GM23338 (cell line): ENCODE data around the gene NUBPL.

Source experiments
- CREB1 ChIP-seq: fragments of 250-450 bp; sonication (Bioruptor Pico); IDR thresholded peaks from 2 replicates; pipeline ENCODE4 v1.5.0; 2020; ENCODE audit warnings: low read depth, mild to moderate bottlenecking, moderate library complexity
- EZH2 ChIP-seq: fragments of 200-600 bp; sonication (generic); IDR thresholded peaks from one replicate; pipeline ENCODE4 v1.8.0; 2017; ENCODE audit warnings: antibody characterized with exemption, mild to moderate bottlenecking, low read depth; ENCODE audit not compliant: unreplicated experiment
- EZH2phosphoT487 ChIP-seq: fragments of 200-600 bp; sonication (generic); IDR thresholded peaks from one replicate; pipeline ENCODE4 v1.8.1; 2018; ENCODE audit warnings: antibody characterized with exemption; ENCODE audit not compliant: unreplicated experiment
- JUNB ChIP-seq: IDR thresholded peaks from one replicate; pipeline ENCODE4 v1.6.1; 2016; ENCODE audit warnings: antibody characterized with exemption; ENCODE audit not compliant: unreplicated experiment
- NANOG ChIP-seq: IDR thresholded peaks from 2 replicates; pipeline ENCODE4 v1.6.1; 2016; ENCODE audit warnings: antibody characterized with exemption, borderline replicate concordance
- POLR2AphosphoS5 ChIP-seq: IDR thresholded peaks from 2 replicates; pipeline ENCODE4 v1.6.1; 2016; ENCODE audit warnings: antibody characterized with exemption, low read depth
- STAT1 ChIP-seq: IDR thresholded peaks from one replicate; pipeline ENCODE4 v1.6.1; 2016; ENCODE audit warnings: antibody characterized with exemption; ENCODE audit not compliant: unreplicated experiment
- ZNF114 ChIP-seq: fragments of 250-450 bp; sonication (Bioruptor Pico); IDR thresholded peaks from 2 replicates; pipeline ENCODE4 v1.5.0; 2020; ENCODE audit warnings: mild to moderate bottlenecking, moderate library complexity
- ZNF331 ChIP-seq: fragments of 250-450 bp; sonication (Bioruptor Pico); IDR thresholded peaks from 2 replicates; pipeline ENCODE4 v1.5.0; 2020; ENCODE audit warnings: low read depth, mild to moderate bottlenecking, moderate library complexity
- TF ChIP-seq, protein P1 (sequence below), 2 experiments: fragments of 200-600 bp in 1 of 2; sonication (generic) in 1 of 2; conservative IDR thresholded peaks; 2 replicates each; pipeline versions ENCODE4 v1.5.1 to v1.6.1; 2016 to 2017; ENCODE audit warnings: antibody characterized with exemption in 2 of 2, low read depth in 2 of 2, mild to moderate bottlenecking in 2 of 2, moderate library complexity in 1 of 2
- TF ChIP-seq, protein P2 (sequence below): IDR thresholded peaks from one replicate; pipeline ENCODE4 v1.6.1; 2018; ENCODE audit warnings: antibody characterized with exemption; ENCODE audit not compliant: unreplicated experiment

DNA sequence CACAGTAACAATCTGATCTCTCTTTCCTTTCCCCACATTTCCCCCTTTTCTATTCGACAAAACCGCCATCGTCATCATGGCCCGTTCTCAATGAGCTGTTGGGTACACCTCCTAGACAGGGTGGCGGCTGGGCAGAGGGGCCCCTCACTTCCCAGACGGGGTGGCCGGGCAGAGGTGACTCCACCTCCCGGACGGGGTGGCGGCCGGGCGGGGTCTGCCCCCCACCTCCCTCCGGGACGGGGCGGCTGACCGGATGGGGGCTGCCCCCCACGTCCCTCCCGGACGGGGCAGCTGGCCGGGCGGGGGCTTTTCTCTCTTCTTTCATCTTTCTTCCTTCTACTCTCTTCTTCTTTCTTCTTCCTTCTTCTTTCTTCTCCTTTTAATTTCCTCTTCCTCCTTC is 1.3 kb upstream of the NUBPL start:
- TF ChIP-seq, protein P1, sequence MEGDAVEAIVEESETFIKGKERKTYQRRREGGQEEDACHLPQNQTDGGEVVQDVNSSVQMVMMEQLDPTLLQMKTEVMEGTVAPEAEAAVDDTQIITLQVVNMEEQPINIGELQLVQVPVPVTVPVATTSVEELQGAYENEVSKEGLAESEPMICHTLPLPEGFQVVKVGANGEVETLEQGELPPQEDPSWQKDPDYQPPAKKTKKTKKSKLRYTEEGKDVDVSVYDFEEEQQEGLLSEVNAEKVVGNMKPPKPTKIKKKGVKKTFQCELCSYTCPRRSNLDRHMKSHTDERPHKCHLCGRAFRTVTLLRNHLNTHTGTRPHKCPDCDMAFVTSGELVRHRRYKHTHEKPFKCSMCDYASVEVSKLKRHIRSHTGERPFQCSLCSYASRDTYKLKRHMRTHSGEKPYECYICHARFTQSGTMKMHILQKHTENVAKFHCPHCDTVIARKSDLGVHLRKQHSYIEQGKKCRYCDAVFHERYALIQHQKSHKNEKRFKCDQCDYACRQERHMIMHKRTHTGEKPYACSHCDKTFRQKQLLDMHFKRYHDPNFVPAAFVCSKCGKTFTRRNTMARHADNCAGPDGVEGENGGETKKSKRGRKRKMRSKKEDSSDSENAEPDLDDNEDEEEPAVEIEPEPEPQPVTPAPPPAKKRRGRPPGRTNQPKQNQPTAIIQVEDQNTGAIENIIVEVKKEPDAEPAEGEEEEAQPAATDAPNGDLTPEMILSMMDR (conservative IDR thresholded peaks at IDR 0.05; ENCODE audit: low read depth in 2 of 2) = no peak
- no peak for TF ChIP-seq ZNF114 (CRISPR knock-in tag)
- TF ChIP-seq, protein P2, sequence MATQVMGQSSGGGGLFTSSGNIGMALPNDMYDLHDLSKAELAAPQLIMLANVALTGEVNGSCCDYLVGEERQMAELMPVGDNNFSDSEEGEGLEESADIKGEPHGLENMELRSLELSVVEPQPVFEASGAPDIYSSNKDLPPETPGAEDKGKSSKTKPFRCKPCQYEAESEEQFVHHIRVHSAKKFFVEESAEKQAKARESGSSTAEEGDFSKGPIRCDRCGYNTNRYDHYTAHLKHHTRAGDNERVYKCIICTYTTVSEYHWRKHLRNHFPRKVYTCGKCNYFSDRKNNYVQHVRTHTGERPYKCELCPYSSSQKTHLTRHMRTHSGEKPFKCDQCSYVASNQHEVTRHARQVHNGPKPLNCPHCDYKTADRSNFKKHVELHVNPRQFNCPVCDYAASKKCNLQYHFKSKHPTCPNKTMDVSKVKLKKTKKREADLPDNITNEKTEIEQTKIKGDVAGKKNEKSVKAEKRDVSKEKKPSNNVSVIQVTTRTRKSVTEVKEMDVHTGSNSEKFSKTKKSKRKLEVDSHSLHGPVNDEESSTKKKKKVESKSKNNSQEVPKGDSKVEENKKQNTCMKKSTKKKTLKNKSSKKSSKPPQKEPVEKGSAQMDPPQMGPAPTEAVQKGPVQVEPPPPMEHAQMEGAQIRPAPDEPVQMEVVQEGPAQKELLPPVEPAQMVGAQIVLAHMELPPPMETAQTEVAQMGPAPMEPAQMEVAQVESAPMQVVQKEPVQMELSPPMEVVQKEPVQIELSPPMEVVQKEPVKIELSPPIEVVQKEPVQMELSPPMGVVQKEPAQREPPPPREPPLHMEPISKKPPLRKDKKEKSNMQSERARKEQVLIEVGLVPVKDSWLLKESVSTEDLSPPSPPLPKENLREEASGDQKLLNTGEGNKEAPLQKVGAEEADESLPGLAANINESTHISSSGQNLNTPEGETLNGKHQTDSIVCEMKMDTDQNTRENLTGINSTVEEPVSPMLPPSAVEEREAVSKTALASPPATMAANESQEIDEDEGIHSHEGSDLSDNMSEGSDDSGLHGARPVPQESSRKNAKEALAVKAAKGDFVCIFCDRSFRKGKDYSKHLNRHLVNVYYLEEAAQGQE = no peak
- no peak for TF ChIP-seq POLR2AphosphoS5
- no peak for TF ChIP-seq JUNB
- TF ChIP-seq EZH2 = no peak
- no peak for TF ChIP-seq CREB1 (CRISPR knock-in tag)
- TF ChIP-seq ZNF331 (CRISPR knock-in tag) = no peak
- TF ChIP-seq NANOG = no peak
- TF ChIP-seq EZH2phosphoT487 = no peak
- TF ChIP-seq STAT1 = no peak
